ENCODE results near the gene NELFCD. TPM values are rescaled to one million over a fixed set of nuclear protein-coding genes. Genes with fewer than 3 reads are reported as not detected.

The NELFCD gene
- total RNA-seq, 4 donors from 2014 or later: 36.3 to 64.8 (median 47.0) TPM

- TF ChIP-seq CTCF (IDR thresholded peaks at IDR 0.05; ENCODE audit: low read depth): no peak
Observed at GRCh38 chr20:59015411-59015810, 34.4 kb downstream of the NELFCD start.

- no peak for TF ChIP-seq CTCF (IDR thresholded peaks at IDR 0.05; ENCODE audit: low read depth)
Observed at GRCh38 chr20:59015812-59016711, 35.0 kb downstream of the NELFCD start.

- no peak for TF ChIP-seq CTCF (IDR thresholded peaks at IDR 0.05; ENCODE audit: low read depth)
Observed at GRCh38 chr20:59016795-59017492, 35.9 kb downstream of the NELFCD start.

DNA sequence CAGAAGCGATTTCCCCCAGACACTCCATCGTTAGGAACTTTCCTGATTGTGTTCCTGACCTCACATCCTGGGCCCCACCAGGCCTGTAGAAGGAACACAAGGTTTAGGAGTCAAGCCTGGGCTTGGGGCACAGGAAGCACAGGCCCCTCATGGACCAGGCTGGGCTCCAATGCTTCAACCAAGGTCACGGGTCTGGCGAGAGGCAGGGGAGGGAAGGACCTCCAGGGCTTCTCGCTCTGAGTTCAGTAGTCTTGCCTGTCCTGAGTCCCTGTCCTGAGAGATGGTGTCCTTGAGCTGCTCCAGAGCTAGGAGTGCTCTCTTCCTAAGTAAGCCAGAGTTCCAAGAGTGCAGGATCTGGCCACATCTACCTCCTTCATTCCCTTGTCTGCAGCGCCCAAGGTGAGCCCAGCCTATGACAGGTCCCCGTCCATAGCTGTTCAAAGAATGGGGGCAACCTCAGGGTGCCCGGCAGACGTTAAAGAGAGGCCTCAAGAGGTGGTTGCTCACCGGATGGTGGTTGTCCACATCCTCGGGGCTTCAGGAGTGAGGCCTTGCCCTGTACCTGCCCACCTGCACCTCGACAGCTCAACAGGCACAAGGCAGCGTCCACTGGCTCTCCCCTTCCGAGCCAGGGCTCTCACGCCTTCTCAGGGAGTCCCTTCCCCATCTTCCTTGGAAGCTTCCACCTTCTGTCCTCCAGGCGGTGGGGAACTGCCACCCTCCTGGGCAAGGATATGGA lies 36.6 kb downstream of the NELFCD start:
- no peak for TF ChIP-seq CTCF (IDR thresholded peaks at IDR 0.05; ENCODE audit: low read depth)

DNA sequence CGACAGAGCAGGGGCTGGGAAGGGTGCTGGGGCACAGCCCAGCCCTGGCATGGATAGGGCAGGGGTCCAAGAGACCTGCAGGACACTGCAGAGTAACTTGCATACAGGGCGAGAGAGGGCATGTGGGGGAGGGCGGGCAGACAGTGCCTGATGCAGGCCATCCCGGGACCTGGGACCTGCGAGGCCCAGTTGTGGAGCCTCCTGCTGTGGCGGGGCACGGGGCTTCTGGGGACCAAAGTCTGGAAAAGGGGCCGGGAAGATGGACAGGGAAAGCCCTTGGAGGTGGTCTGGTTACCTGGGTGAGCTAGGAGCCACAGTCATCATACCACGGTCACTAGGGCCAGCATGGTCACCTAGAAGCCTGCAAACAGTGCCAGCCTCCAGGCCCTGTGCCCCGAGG lies 37.8 kb downstream of the NELFCD start:
- TF ChIP-seq CTCF (IDR thresholded peaks at IDR 0.05; ENCODE audit: low read depth): no peak

- TF ChIP-seq CTCF (IDR thresholded peaks at IDR 0.05; ENCODE audit: low read depth): no peak
Observed at GRCh38 chr20:59019217-59019616, 38.2 kb downstream of the NELFCD start, which contains the start of gene TUBB1. TSS of gene TUBB1 (plus strand) at chr20:59019429. CDS start at chr20:59019523, 94 bp downstream.

Data from subcutaneous adipose tissue (tissue), 4 donors.